GM18508 (cell line): ENCODE results near the gene NFU1.
A peak's percentile ranks its signal among the peaks of the same experiment; 100 is the strongest.

ENCODE experiments used
- ATAC-seq: cut with Tn5 transposase; IDR thresholded peaks from one replicate; pipeline ENCODE4 v1.9.1; 2021; ENCODE audit warnings: moderate number of reproducible peaks; ENCODE audit not compliant: insufficient read depth, unreplicated experiment

The NFU1 gene

GRCh38 chr2:69436938-69437750, at the start of gene NFU1:
NFU1 (minus strand) TSS chr2:69437435; CDS start chr2:69437422, 13 bp downstream.
- peak; percentile 88 for ATAC-seq

DNA sequence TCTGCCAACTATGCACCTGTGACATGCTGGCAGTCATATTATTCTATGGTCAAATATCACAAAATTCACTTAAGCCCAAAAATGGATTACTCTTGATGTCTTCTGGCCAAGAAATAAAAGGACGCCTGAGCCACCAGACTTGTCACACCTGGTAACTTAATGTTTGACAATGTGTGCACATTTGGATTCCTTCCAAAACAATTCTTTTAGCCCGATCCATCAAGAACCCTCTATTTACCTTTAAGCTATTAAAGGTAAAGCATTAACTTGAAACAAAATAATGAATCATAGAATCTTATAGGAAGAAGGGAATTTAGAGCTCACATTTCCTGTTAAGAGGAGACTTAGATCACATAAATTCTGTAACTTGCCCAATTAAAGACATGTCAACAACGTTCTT, 46.5 kb upstream of the NFU1 start:
- no peak for ATAC-seq

- no peak for ATAC-seq
These were observed 45.8 kb upstream of the NFU1 start for GRCh38 chr2:69483024-69483423.

DNA sequence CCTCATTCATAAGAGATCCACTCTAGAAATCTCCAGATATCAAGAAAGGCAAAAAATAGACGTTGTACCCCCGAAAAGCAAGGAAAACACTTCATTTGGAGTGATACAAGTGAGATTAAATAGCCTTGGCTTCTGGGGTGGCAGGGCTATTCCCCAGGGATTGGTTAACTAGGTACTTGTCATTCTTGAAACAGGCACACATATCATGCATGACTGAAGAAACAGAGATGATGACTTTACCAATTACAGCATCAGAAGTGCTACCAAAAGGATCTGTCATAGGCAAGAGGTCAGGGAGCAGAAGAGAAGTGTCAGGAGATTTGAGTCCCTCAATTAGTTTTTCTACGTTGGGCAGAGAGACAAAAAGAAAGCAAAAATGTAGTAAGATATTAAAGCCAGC, 45.2 kb upstream of the NFU1 start:
- ATAC-seq: no peak

DNA sequence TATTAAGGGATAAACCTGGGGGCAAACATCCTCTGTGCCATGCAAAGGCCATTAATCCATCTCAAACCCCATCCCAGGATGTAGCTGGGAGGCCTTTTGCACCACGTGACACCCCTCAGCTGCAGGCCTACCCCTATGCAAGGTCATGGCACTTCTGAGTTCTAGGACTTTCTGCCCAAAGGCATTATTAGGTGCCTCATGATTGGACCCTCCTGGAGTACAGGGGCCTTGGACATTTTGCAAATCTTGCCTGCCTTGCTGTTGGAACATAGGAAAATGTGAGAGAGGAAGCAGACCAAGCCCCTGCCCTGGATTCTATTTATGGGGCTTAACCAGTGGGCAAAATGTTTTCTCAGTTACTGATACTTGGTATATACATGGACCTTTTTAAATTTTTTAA, 44.2 kb upstream of the NFU1 start:
- ATAC-seq: no peak

GRCh38 chr2:69477627-69478026, 40.4 kb upstream of the NFU1 start:
- ATAC-seq: no peak

GRCh38 chr2:69474688-69475087, 37.5 kb upstream of the NFU1 start:
- ATAC-seq: no peak

- no peak for ATAC-seq
These were observed 34.6 kb upstream of the NFU1 start for GRCh38 chr2:69471793-69472192.

DNA sequence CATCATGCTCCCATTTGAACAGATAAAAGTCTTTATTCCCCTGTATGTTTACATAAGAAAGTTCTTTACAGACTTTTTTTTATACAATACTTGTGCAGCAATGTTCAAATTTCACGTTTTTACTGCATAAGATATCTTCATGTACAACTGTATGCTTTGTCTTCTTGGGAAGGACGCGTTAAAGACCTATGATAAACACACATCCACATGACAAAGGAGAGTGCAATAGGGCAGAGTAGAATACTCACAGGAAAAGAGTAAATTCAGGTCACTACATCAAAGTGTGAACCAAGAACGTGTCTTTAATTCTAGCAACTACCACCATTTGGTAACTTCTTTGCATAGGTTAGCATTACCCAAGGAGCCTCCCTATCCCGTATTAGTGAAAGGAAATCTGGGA, 33.7 kb upstream of the NFU1 start:
- no peak for ATAC-seq

- ATAC-seq: no peak
These were observed 32.5 kb upstream of the NFU1 start for GRCh38 chr2:69469784-69470183.

DNA sequence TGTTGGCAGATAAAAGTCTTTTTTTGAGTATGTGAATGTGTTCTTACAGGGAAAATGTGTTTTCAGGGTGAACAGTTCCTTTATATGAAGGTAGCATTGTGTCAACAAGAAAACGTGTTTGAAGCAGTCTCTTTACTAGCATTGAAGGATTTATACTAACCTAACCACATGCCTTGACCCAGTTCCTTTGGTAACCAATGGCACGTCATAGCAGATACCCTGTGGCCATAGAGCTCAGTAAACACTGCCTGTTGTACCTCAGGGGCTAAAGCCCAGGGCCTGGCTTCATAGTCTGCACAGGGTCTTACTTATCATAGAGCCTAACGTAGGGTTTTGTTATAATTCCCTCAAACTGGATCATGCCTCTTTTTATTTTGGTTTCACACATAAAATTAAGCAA, 32.1 kb upstream of the NFU1 start:
- ATAC-seq: no peak

DNA sequence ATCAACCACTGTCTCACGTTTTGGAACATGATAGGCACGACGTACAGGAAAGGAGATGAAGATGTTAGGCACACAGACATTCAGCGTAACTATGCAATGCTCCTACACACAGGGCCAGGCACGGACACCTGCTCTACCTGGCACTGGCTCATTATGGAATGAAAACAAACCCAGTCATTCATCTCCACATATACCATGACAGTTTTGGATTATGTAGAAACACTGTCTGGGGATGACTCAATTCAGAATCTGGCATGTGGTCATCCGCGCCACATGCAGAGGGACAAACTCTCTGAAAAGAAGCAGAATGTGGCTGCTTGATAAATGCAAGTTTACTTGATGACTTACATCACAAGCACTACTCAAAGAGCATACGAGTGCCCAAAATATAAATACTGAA, 29.5 kb upstream of the NFU1 start:
- no peak for ATAC-seq

- no peak for ATAC-seq
These were observed 28.6 kb upstream of the NFU1 start for GRCh38 chr2:69465513-69466456.

GRCh38 chr2:69464575-69464974, 27.3 kb upstream of the NFU1 start:
- no peak for ATAC-seq

- ATAC-seq: no peak
These were observed 25.5 kb upstream of the NFU1 start for GRCh38 chr2:69462780-69463179.

DNA sequence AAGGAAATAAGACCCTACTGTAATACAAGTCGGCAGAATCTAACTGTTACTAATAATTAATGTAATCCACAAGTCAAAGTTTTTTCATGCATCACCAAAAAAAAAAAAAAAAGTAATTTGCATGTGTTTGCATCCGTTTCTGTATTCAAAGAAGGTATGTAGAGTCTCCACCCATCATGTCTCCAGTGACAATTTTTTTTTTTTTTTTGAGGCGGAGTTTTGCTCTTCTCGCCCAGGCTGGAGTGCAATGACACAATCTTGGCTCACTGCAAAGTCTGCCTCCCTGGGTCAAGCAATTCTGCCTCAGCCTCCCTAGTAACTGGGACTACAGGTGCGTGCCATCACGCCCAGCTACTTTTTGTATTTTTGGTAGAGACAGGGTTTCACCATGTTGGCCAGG, 24.2 kb upstream of the NFU1 start:
- no peak for ATAC-seq

- no peak for ATAC-seq
These were observed 22.7 kb upstream of the NFU1 start for GRCh38 chr2:69459936-69460335.

DNA sequence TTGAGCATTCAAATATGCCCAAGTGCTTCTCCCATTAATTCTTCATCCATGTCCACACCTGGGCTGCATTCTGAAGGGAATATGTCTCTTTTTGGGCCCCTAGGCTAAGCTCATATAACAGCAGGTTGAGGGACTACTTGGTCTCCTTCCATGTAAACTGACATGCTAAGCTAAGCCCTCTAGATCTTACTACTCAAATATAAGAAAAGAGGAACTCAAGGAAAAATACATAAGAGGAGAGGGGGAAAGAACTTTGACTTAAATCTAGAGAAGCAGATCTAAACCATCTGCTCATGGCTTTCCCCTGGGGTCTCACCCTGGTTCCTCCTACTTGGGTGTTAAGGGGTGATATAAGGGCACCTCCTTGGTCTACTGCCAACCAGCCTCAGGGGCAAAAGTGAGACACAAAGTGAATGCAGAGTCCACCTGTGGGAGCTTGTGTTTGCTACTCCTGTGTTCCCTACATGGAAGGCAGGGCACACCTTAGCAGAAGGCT, 19.8 kb upstream of the NFU1 start:
- no peak for ATAC-seq

DNA sequence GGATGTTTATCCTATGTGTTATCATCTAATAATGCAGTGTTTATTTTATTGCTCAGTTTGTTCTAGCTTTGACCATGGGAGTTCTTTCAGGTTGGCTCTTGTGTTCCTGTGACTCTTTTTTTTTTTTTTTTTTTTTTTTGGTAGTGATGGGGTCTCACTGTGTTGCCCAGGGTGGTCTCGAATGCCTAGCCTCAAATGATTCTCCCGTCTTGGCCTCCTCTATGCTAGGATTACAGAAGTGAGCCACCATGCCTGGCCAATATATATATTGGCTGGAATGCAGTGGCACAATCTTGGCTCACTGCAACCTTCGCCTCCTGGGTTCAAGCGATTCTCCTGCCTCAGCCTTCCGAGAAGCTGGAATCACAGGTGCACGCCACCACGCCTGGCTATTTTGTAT, 18.9 kb upstream of the NFU1 start:
- ATAC-seq: no peak

- ATAC-seq: no peak
These were observed 17.7 kb upstream of the NFU1 start for GRCh38 chr2:69454976-69455375.

DNA sequence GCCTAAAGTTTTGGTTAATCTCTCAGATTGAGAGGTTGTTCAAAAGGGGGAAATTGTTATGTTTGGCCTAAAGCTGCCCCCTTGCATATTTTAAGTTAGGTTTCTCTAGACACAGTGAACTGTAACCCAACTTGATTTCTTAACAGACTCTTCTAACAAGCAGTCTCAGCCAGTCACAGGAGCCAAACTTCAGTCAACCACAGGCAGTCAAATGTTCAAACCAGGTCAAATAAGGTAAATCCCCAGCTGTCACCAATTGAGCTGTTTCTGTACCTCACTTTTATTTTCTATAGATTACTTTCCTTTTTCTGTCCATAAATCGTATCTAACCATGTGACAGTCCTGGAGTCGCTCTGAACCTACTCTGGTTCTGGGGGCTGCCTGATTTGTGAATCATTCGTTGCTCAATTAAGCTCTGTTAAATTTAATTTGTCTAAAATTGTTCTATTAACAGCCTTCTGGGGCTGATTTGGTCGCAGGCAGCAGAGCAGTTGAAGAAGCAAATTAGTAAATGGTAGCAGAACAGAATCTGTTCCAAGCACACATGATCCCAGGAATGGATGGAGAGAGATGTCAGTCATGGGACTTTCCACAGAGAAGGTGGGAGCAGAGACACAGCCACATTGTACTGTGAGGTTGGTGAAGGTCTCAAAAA, 16.4 kb upstream of the NFU1 start:
- peak; percentile 78 for ATAC-seq
